ENCODE data around the gene DICER1. TPM values are rescaled to one million over a fixed set of nuclear protein-coding genes. Genes with fewer than 3 reads are reported as not detected.

Gene DICER1
- total and polyA plus RNA-seq, 8 donors = 47.9 to 76.9 (median 50.9) TPM

DNA sequence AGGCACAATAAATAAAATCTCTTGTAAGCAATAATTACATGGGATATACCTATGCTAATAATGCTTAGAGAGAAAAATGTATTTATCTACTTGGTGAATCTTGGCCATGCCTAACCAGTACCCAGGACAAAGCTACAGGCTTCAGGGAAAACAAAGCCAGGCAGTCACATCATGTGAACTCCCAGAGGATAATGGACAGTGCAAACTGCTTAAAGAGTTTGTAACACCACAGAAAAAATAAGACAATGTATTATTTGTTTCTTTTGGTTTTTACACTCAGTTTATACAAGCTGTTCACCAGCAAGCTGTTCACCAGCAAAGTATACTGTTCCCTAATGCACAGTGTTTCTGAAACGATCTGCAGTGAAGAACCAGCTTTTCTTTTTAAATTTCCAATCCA lies 38.0 kb downstream of the DICER1 start:
- DNase-seq (no peak), ATAC-seq (no peak)
- H3K27ac ChIP-seq = no peak overlapping the region
- TF ChIP-seq, protein P1, sequence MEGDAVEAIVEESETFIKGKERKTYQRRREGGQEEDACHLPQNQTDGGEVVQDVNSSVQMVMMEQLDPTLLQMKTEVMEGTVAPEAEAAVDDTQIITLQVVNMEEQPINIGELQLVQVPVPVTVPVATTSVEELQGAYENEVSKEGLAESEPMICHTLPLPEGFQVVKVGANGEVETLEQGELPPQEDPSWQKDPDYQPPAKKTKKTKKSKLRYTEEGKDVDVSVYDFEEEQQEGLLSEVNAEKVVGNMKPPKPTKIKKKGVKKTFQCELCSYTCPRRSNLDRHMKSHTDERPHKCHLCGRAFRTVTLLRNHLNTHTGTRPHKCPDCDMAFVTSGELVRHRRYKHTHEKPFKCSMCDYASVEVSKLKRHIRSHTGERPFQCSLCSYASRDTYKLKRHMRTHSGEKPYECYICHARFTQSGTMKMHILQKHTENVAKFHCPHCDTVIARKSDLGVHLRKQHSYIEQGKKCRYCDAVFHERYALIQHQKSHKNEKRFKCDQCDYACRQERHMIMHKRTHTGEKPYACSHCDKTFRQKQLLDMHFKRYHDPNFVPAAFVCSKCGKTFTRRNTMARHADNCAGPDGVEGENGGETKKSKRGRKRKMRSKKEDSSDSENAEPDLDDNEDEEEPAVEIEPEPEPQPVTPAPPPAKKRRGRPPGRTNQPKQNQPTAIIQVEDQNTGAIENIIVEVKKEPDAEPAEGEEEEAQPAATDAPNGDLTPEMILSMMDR (IDR thresholded peaks at IDR 0.05) = no peak
- peaks cover 0 to 64% of the 10 kb centered on the region in 2 donors for H3K36me3 ChIP-seq
- H3K4me3 ChIP-seq = no peak overlapping the region
- no peaks in the 10 kb centered on the region for H3K27me3 ChIP-seq
- H3K4me1 ChIP-seq = peaks cover 0 to under 1% of the 10 kb centered on the region in 2 donors
- intact Hi-C loops (cut with DNase I) = no loop called here
- no peaks in the 10 kb centered on the region for H3K9me3 ChIP-seq

DNA sequence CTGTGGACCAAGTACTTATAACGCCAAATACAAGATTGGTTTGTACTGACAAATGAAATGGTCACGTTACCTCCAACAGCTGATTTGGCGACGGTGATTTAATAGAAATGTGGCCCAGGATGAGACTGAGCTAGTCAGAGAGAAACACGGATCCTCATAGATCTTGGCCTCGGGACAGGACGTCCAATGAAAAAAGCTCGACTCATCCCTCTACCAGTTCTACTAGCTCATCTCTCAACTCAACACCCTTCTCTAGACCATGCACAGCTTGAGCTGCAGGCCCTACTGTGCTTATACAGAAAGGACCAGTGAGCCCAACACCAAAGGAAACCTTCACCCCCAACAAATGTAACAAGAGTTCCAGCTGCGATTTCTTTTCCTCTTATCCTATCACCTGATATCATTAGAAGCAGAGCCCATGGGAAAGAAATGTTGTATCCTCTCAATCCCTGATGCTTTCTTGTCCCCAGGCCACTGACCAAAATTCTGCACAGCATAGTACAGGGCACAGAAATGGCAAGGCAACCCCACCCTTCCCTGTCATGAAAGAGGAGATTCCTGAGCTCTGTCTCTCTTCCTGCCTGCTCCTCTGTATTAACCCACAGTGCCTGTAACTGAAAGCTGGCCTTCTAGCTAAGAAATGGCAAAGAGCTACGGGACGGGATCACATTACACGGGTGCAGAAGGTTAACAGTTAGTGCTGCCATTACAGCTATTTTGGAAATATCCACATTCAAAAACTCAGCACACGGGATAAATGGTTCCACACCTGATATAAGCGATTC lies 39.2 kb downstream of the DICER1 start:
- no peak for ATAC-seq
- intact Hi-C loops (cut with DNase I) = no loop called here
- H3K4me1 ChIP-seq = peaks cover 0 to 5% of the 10 kb centered on the region in 2 donors
- TF ChIP-seq, protein P1 (IDR thresholded peaks at IDR 0.05) = no peak
- no peak for DNase-seq
- no peak overlapping the region for H3K4me3 ChIP-seq
- no peaks in the 10 kb centered on the region for H3K27me3 ChIP-seq
- no peak overlapping the region for H3K27ac ChIP-seq
- peaks cover 0 to 64% of the 10 kb centered on the region in 2 donors for H3K36me3 ChIP-seq
- no peaks in the 10 kb centered on the region for H3K9me3 ChIP-seq

GRCh38 chr14:95113476-95113875 lies 43.9 kb downstream of the DICER1 start:
- Histone ChIP-seq H3K4me3 (no peak overlapping the region), H3K27ac (no peak overlapping the region), H3K9me3 (no peaks in the 10 kb centered on the region), H3K27me3 (no peaks in the 10 kb centered on the region), H3K36me3 (peaks cover 0 to 86% of the 10 kb centered on the region in 2 donors), H3K4me1 (peaks cover 0 to 5% of the 10 kb centered on the region in 2 donors)
- intact Hi-C loops (cut with DNase I) = no loop called here
- ATAC-seq (no peak), DNase-seq (no peak)
- TF ChIP-seq, protein P1 (IDR thresholded peaks at IDR 0.05) = no peak

DNA sequence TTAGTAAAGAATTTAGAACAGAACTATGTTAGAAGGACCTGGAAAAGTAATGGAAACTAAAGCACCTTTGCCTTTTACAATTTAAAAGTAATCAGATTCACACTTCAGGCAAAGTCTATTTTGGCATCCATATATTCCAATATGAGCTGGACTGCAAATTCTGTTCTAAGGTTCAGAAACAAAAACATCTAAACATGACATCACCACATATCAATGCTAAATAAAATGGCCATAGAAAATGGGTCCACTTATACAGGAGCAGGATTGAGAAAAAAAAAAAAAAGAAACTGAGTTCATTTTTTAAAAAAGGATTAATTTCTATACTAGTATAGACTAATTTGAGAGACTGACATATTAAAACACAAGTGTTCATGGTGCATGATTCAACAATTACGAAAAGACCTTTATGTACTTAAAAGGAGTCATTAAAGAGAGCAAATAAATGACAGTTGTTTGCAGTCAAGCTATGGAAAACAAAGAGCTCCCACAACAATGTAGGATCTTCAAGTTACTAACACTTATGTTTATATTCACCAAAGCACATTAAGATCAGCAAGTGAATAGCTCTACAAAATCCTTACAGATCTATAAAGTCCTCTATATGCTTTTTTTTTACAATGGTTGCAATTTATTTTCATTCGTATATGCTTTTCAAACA lies 45.7 kb downstream of the DICER1 start:
- intact Hi-C loops (cut with DNase I) = no loop called here
- no peak for DNase-seq
- no peak overlapping the region for H3K27ac ChIP-seq
- no peak for ATAC-seq
- peaks cover 0 to 96% of the 10 kb centered on the region in 2 donors for H3K36me3 ChIP-seq
- no peaks in the 10 kb centered on the region for H3K9me3 ChIP-seq
- no peaks in the 10 kb centered on the region for H3K27me3 ChIP-seq
- no peak overlapping the region for H3K4me3 ChIP-seq
- TF ChIP-seq, protein P1 (IDR thresholded peaks at IDR 0.05) = no peak
- peaks cover 0 to 5% of the 10 kb centered on the region in 2 donors for H3K4me1 ChIP-seq

DNA sequence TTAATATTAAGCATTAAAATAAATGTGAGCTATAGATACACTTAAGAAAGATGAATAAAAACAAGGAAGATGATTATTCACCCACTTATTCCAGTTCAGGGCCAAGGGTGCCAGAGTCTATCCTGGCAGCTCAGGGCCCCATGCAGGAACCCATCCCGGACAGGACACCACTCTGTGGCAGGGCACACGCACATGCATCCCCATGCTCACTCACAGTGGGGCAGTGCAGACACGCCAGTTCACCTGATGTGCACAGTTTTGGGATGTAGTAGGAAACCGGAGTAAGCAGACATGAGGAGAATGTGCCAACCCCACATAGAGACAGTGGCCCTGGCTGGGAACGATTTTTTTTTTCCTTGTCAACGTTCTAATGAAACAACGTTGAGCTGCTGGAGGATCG lies 47.2 kb downstream of the DICER1 start:
- no peak for ATAC-seq

More for the DNA sequence above, 47.2 kb downstream of the DICER1 start:
- Histone ChIP-seq H3K9me3 (no peaks in the 10 kb centered on the region), H3K27me3 (no peaks in the 10 kb centered on the region), H3K4me1 (peaks cover 0 to 5% of the 10 kb centered on the region in 2 donors), H3K36me3 (peaks cover 0 to 94% of the 10 kb centered on the region in 2 donors), H3K4me3 (no peak overlapping the region), H3K27ac (no peak overlapping the region)
- TF ChIP-seq, protein P1 (IDR thresholded peaks at IDR 0.05) = no peak
- no peak for DNase-seq
- intact Hi-C loops (cut with DNase I) = no loop called here

Data from left lung (tissue), 10 donors.